PC-3 (cell line): ENCODE measurements around the gene IFNLR1.

Experiments used
- EZH2 ChIP-seq: fragments of 300-600 bp; sonication (generic); IDR thresholded peaks from one replicate; pipeline ENCODE4 v1.6.1; 2017; ENCODE audit warnings: antibody characterized with exemption, mild to moderate bottlenecking, low read length; ENCODE audit not compliant: unreplicated experiment
- TF ChIP-seq, protein P1 (sequence below): fragments of 300-600 bp; sonication (generic); conservative IDR thresholded peaks from 2 replicates; pipeline ENCODE4 v1.5.1; 2017; ENCODE audit warnings: antibody characterized with exemption, low read depth, mild to moderate bottlenecking, low read length

DNA sequence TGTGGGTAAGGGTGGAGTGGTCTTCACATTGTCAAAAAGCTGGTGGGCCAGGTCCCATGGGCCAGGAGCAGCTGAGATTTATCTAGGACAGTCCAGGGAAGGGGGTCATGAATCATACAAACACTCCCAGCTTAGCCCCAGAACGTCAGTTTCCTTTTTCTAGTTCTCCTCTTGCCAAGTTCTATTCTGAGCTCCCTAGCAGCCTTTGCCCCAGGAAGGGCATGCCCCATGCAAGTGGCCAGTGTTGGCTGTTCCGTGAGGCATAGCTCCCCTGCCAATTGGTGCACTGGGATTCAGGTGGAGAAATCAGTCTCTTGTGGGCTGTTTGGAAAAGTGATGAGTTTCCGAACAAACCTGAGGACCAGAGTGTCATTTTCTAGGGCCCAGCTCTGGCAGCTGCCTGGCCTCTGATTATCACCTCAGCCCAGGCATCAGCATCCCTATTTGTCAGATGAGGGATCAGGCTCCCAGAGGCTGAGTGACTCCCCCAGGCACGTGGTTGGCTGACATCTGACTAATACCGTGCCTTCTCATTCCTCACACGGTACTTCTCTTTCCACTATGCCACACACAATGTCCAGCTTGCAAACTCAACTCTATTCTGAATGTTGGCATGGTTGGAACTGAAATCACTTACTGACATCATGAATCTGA, 60.9 kb downstream of the IFNLR1 start:
- TF ChIP-seq, protein P1, sequence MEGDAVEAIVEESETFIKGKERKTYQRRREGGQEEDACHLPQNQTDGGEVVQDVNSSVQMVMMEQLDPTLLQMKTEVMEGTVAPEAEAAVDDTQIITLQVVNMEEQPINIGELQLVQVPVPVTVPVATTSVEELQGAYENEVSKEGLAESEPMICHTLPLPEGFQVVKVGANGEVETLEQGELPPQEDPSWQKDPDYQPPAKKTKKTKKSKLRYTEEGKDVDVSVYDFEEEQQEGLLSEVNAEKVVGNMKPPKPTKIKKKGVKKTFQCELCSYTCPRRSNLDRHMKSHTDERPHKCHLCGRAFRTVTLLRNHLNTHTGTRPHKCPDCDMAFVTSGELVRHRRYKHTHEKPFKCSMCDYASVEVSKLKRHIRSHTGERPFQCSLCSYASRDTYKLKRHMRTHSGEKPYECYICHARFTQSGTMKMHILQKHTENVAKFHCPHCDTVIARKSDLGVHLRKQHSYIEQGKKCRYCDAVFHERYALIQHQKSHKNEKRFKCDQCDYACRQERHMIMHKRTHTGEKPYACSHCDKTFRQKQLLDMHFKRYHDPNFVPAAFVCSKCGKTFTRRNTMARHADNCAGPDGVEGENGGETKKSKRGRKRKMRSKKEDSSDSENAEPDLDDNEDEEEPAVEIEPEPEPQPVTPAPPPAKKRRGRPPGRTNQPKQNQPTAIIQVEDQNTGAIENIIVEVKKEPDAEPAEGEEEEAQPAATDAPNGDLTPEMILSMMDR = no peak
- no peak for TF ChIP-seq EZH2
